GM21723 (cell line): Measurements from ENCODE around the gene KLF13.
A peak's percentile ranks its signal among the peaks of the same experiment; 100 is the strongest.
"Not testable (repeated sequence)": the region's sequence is repeated elsewhere in the genome, so short reads cannot be mapped to it uniquely, and the experiment has no call there.

Source experiments
- ATAC-seq: cut with Tn5 transposase; IDR thresholded peaks from one replicate; pipeline ENCODE4 v1.9.1; 2021; ENCODE audit warnings: mild to moderate bottlenecking, moderate library complexity; ENCODE audit not compliant: unreplicated experiment

Gene KLF13

GRCh38 chr15:31344266-31344665 is 17.6 kb downstream of the KLF13 start:
- ATAC-seq = no peak

GRCh38 chr15:31344823-31345605 is 18.4 kb downstream of the KLF13 start:
- peak; percentile 35 for ATAC-seq

GRCh38 chr15:31345606-31346366 is 19.2 kb downstream of the KLF13 start:
- ATAC-seq = peak; percentile 32

DNA sequence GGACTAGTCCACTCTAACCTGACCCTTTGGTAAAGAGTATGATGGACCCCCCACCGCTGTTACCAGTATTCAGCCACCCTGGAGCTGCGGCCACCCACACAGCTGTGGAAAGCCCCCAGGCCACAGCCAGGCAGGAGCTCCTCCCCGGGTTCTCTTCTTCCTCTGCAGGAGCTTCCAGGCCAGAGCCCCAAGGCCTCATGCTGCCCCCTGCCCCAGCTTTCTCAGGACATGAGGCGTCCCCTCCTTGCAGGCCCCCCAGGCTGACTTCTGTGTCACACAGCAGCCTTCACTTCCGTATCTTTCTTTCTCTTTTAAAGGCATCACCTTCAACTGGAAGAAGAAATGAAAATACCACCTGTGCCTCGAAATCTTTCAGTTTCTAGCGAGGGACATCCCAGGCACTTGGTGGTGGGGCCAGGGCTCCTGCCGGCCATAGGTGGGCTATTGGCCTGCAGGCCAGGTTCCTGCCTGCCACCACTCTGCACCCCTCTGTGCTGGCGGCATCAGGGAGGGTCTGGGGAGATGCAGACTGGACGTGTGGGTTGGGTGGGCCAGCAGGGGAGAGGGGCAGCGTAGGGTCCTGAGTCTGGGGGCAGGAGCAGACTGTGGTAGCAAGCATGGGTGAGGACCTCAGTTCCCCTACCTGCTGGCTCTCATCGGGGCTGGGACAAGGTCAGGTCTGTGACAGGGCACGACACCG is 19.9 kb downstream of the KLF13 start:
- ATAC-seq = peak; percentile 52

GRCh38 chr15:31347067-31347975 is 20.7 kb downstream of the KLF13 start:
- ATAC-seq = no peak

GRCh38 chr15:31347981-31348803 is 21.6 kb downstream of the KLF13 start:
- ATAC-seq = no peak

DNA sequence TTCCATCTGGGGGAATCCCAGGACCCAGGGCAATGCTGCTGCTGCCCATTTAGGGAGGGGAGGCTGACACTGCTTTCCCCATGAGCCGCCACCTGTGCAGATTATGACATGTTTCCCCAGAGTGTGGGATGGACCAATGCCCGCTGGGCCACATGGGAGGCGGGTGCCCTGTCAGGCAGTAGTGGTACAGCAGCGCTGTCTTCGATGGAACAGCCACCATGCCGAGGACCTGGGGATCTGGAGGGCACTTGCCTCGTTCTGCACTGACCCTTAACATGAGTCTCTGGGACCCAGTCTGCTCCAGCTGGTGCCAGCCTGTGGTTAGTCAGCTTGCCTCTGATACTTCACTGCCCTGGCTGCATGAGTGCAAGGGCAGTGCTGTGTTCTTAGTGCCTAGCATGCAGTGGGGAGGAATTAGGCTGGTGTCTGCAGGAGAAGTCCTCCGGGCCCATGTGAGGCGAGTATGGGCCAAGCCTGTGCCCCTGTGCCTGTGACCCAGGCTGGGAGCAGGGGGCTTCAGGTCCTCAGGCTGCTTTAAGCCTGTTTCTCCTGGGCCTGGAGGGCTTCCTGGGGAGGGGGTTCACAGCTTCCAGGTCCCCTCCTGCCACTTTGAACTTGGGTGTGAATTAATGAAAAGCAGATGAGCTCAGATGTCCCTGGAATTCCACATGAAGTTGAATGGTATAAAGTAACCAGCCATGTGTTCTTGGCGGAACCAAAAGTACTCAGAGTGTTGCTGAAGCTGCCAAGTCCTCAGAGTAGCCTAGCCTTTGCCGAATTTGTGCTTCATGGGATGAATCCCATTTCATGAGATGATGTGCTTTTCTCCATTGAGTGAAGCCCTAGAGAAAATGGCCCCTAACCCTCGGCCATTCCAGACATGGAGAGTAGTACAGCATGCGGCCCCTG is 22.9 kb downstream of the KLF13 start:
- no peak for ATAC-seq

- no peak for ATAC-seq
Observed at GRCh38 chr15:31350771-31351170, 24.1 kb downstream of the KLF13 start.

GRCh38 chr15:31352339-31352751 is 25.7 kb downstream of the KLF13 start:
- ATAC-seq = no peak

- ATAC-seq = peak; percentile 65
Observed at GRCh38 chr15:31352911-31353811, 26.5 kb downstream of the KLF13 start.

DNA sequence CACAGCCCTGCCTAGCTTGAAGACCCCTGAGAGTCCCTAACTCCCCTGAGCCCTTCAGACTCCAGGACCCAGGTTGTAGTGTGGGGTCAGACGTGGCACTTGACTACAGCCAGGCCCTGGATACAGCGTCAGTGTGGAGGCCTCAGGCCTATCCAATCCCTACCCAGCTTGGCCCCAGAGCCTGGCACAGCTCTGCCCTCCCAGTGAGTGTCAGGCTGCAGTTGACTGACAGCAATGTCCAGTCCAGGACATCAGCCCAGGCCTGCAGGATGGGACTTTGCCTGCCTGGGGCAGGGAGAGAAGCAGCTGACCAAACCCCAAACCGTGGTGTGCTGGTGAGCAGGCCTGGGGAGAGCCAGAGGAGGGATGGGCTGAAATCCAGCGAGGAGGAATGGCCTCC is 27.3 kb downstream of the KLF13 start:
- ATAC-seq = no peak

- ATAC-seq = not testable (repeated sequence)
Observed at GRCh38 chr15:31356097-31356496, 29.5 kb downstream of the KLF13 start.

GRCh38 chr15:31357148-31357547 is 30.5 kb downstream of the KLF13 start:
- no peak for ATAC-seq

- no peak for ATAC-seq
Observed at GRCh38 chr15:31358163-31358562, 31.5 kb downstream of the KLF13 start.

DNA sequence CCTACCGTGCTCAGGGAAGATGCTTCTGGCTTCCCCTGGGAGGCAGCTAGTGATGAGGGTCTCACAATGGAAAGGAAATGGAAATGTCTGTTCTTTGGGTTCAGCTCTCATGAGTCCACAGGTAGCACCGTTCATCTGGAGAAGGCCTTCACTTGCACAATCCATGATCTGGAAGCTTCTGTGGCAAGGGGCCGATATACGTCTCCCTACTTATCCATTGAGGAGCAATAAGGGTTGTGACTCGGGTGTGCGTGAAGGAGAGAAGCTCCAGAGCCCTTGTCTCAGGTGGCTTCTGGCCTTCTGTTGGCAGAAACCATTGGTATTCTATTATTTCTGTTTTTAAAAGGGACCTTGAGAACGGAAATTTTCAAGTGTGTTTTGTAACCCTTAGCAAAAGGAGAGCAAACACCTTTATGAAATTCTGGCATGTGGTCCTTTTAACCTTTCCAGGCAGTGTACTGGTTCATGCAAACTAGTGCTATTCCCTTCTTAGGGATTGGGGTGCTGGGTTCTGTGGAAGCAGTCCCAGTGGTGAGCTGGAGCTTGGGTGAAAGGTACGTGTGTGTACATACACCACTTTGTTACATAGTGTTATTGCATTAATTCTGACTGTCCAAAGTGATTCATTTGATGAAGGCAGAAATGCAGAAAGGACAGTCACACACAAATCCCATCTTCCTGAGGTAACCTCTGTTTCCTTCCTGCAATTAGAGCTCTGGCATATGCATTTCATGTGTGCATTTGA is 32.5 kb downstream of the KLF13 start:
- no peak for ATAC-seq

DNA sequence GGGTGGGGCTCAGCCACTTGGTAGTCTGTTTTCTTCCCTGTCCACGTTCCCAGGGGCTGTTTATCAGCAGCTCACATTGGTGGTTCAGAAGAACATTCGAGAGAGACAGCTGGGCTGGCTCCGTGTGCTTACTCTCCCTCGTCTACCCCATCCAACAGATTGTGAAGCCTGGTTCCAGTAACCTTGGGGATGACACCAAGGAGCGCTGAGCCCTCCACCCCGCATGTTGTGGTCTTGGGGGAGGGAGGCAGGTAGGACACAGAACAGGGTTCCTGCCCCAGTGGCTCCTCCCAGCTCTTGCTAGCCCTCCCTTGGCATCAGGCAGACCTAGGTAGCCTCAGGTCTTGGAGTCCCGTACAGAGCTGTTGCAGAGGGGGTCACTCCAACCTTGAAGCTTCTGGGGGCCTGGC is 33.1 kb downstream of the KLF13 start:
- ATAC-seq = no peak

DNA sequence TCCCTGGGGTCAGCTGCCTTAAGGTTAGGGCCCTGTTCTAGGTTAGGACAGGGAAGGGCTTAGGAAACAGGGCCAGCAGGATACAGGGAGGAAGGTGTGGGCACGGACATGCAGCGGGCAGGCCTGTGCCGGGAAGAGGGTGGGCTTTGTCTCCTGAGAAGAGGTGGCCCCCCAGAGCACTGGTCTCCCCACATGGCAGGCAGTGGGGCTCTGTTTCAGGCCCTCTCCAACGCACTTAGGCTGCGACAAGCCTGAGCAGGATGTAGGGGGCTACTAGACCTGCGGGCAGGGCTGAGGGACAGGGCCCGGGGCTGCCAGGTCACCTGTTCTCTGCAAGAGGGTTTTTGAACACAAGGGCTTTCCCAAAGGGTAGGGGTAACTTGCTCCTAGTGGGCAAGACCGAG is 33.5 kb downstream of the KLF13 start:
- no peak for ATAC-seq
